ENCODE measurements around the gene DMRT2. TPM values are rescaled to one million over a fixed set of nuclear protein-coding genes. Genes with fewer than 3 reads are reported as not detected.

DMRT2 gene
- total and polyA plus RNA-seq, 2 of the 8 experiments (the other 6 are each of a cell fraction or from before 2014, with no cell fraction given): 0.29 to 0.93 TPM

DNA sequence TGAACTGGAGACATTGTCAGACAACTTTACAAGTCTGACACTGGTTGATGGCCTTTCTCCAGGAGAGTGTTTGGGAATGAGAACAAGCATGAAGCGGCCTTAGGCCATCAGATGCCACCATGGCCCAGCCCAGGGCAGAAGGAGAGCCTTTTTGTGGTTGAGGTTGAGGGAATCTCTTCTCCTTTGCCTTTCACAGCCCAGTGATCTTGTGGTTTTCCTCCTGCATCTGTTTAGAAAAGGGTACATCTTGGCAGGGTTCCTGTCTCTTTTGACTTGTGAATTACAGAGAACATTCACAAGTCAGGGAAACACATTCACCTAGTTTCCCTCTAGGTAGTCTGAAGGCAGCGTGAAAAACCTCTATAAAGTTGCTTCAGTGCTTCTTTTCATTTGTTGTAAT lies 27.5 kb downstream of the DMRT2 start:
- Histone ChIP-seq H3K23me2 (ENCODE audit: low read depth, low read length) (no peaks in the 10 kb centered on the region), H2BK120ac (replicated peaks; ENCODE audit: low read depth, low read length) (no peak overlapping the region), H3K9ac (replicated peaks in 1 of 4; ENCODE audit: extremely low read depth in 1 of 4, low read depth in 3 of 4, low read length in 3 of 4) (no peak overlapping the region), H3K9me3 (ENCODE audit: insufficient read depth in 2 of 2, low read depth in 1 of 2, low read length in 1 of 2) (peaks cover 59 to 60% of the 10 kb centered on the region in 2 experiments), H3K27ac (ENCODE audit: low read depth, low read length) (no peak overlapping the region), H4K91ac (replicated peaks; ENCODE audit: insufficient read length, low read length) (no peak overlapping the region), H4K8ac (ENCODE audit: extremely low read depth, insufficient read depth, low read length) (no peak overlapping the region), H3K4me2 (ENCODE audit: insufficient read depth in 1 of 2, low read depth in 2 of 2, low read length in 2 of 2) (no peak overlapping the region), H3K79me2 (ENCODE audit: control insufficient read depth in 1 of 2, insufficient read depth in 2 of 2, low read length in 2 of 2) (no peaks in the 10 kb centered on the region), H3K14ac (ENCODE audit: insufficient read length) (no peak overlapping the region), H3K36me3 (ENCODE audit: control insufficient read depth in 2 of 4, insufficient read depth in 4 of 4, low read length in 3 of 4) (no peaks in the 10 kb centered on the region; a peak in 1 of 8 replicates), H2AK5ac (ENCODE audit: low read depth, low read length) (no peak overlapping the region), H3K4me1 (replicated peaks in 1 of 4; ENCODE audit: control insufficient read depth in 3 of 4, insufficient read depth in 4 of 4, low read length in 3 of 4) (no peaks in the 10 kb centered on the region), H3K4me3 (ENCODE audit: extremely low read depth in 1 of 4, insufficient read depth in 2 of 4, low read depth in 3 of 4, low read length in 4 of 4) (no peak overlapping the region), H3K56ac (replicated peaks; ENCODE audit: insufficient read length, low read depth, low read length) (no peak overlapping the region), H3K18ac (ENCODE audit: extremely low read depth, low read length) (no peak overlapping the region), H3K27me3 (replicated peaks in 1 of 4; ENCODE audit: control insufficient read depth in 3 of 4, extremely low read depth in 1 of 4, insufficient read depth in 3 of 4, low read length in 3 of 4) (no peaks in the 10 kb centered on the region), H3K4ac (replicated peaks; ENCODE audit: insufficient read length, low read depth, low read length) (no peak overlapping the region), H4K20me1 (replicated peaks in 1 of 2; ENCODE audit: control insufficient read depth in 1 of 2, insufficient read depth in 2 of 2, low read length in 2 of 2) (no peaks in the 10 kb centered on the region), H2BK12ac (ENCODE audit: low read depth, low read length) (no peak overlapping the region), H4K5ac (ENCODE audit: insufficient read length, low read depth, low read length) (no peak overlapping the region), H3K79me1 (ENCODE audit: low read depth, low read length) (no peaks in the 10 kb centered on the region), H2BK15ac (ENCODE audit: low read length) (no peak overlapping the region), H3K23ac (ENCODE audit: insufficient read length) (no peak overlapping the region), H2BK5ac (ENCODE audit: low read depth, low read length) (no peak overlapping the region), H2BK20ac (ENCODE audit: low read length) (no peak overlapping the region), H2AFZ (ENCODE audit: low read length) (no peak overlapping the region)
- ChIA-PET CTCF (ENCODE audit: partially characterized antibody) (no interaction called here), POLR2A (ENCODE audit: partially characterized antibody) (no interaction called here)
- WGBS, 2 experiments (ENCODE audit: extremely low coverage in 1 of 2, insufficient coverage in 1 of 2, insufficient read length in 1 of 2, insufficient replicate concordance in 2 of 2, low coverage in 1 of 2, low lambda C conversion rate in 2 of 2, missing lambda C conversion rate in 1 of 2): 44% methylated on average over 2 of the region's 2 CpGs; no CpG with 5 or more reads in 1 of the 2 experiments
- DNase-seq (ENCODE audit: low read depth in 1 of 2, low spot score in 2 of 2): no peak
- FAIRE-seq: no peak
- TF ChIP-seq ASH2L (IDR thresholded peaks at IDR 0.05; ENCODE audit: low read length): no peak
- TF ChIP-seq PHF8 (conservative IDR thresholded peaks at IDR 0.05; ENCODE audit: low read depth, low read length): no peak
- TF ChIP-seq KDM4A (IDR thresholded peaks at IDR 0.05; ENCODE audit: low read depth, low read length, severe bottlenecking): no peak
- TF ChIP-seq JUN (IDR thresholded peaks at IDR 0.05; ENCODE audit: low read depth, low read length): no peak
- TF ChIP-seq CTBP2 (IDR thresholded peaks at IDR 0.05; ENCODE audit: borderline replicate concordance, insufficient read depth, insufficient read length, low read length): no peak
- TF ChIP-seq CEBPB (IDR thresholded peaks at IDR 0.05; ENCODE audit: low read depth, low read length): no peak
- no peak for TF ChIP-seq CHD1 (IDR thresholded peaks at IDR 0.05; ENCODE audit: low read depth, low read length)
- no peak for TF ChIP-seq RNF2 (IDR thresholded peaks at IDR 0.05; ENCODE audit: borderline replicate concordance, low read depth, low read length, missing control alignments, poor library complexity, severe bottlenecking)
- no peak for TF ChIP-seq SRF (IDR thresholded peaks at IDR 0.05; ENCODE audit: low read depth, low read length)
- no peak for TF ChIP-seq KDM5A (IDR thresholded peaks at IDR 0.05; ENCODE audit: low read length)
- no peak for TF ChIP-seq CHD2 (IDR thresholded peaks at IDR 0.05; ENCODE audit: low read length)
- TF ChIP-seq CBX5 (IDR thresholded peaks at IDR 0.05; ENCODE audit: low read depth, low read length): no peak
- no peak for TF ChIP-seq RBBP5 (IDR thresholded peaks at IDR 0.05; ENCODE audit: borderline replicate concordance, low read depth, low read length)
- TF ChIP-seq SUZ12 (IDR thresholded peaks at IDR 0.05; ENCODE audit: low read length): no peak
- no peak for TF ChIP-seq SP4 (IDR thresholded peaks at IDR 0.05; ENCODE audit: low read length)
- TF ChIP-seq TAF7 (optimal IDR thresholded peaks at IDR 0.05; ENCODE audit: borderline replicate concordance, low read depth, low read length): no peak

Data from H1 (cell line).